GM08714 (cell line): ENCODE data around the gene MR1.

Experiments used
- H3K4me3 ChIP-seq: fragments of 200-500 bp; sonication (Bioruptor generic); 2 replicates; pipeline ENCODE4 v1.5.1; 2014; ENCODE audit warnings: mild to moderate bottlenecking, low read length, inconsistent platforms
- ZNF274 ChIP-seq: IDR thresholded peaks from 2 replicates; pipeline ENCODE4 v1.6.1; 2012; ENCODE audit warnings: mild to moderate bottlenecking, low read depth, low read length

The MR1 gene

GRCh38 chr1:181110013-181110412, 76.2 kb downstream of the MR1 start:
- TF ChIP-seq ZNF274: no peak
- H3K4me3 ChIP-seq: no peak overlapping the region
